Mucosa of stomach (tissue), 1 donor: Measurements from ENCODE around the gene ZNF407.
"Not testable (repeated sequence)": the region's sequence is repeated elsewhere in the genome, so short reads cannot be mapped to it uniquely, and the experiment has no call there.

Experiments used
- H3K27me3 ChIP-seq: one replicate; pipeline ENCODE4 v1.7.0; 2013; ENCODE audit warnings: mild to moderate bottlenecking, low read length; ENCODE audit not compliant: control insufficient read depth, insufficient read depth
- H3K36me3 ChIP-seq: one replicate; pipeline ENCODE4 v1.7.0; 2013; ENCODE audit warnings: low read length; ENCODE audit not compliant: control insufficient read depth, insufficient read depth
- H3K4me1 ChIP-seq: one replicate; pipeline ENCODE4 v1.7.0; 2013; ENCODE audit warnings: mild to moderate bottlenecking, low read length; ENCODE audit not compliant: control insufficient read depth, insufficient read depth
- H3K4me3 ChIP-seq: one replicate; pipeline ENCODE4 v1.7.0; 2013; ENCODE audit warnings: low read length
- H3K9ac ChIP-seq: one replicate; pipeline ENCODE4 v1.7.0; 2013; ENCODE audit warnings: mild to moderate bottlenecking, low read length, moderate library complexity
- H3K9me3 ChIP-seq: one replicate; pipeline ENCODE4 v1.7.0; 2013; ENCODE audit warnings: mild to moderate bottlenecking, low read length, moderate library complexity; ENCODE audit not compliant: control insufficient read depth
- donor health status: Pancreatic carcinoma.

The ZNF407 gene

DNA sequence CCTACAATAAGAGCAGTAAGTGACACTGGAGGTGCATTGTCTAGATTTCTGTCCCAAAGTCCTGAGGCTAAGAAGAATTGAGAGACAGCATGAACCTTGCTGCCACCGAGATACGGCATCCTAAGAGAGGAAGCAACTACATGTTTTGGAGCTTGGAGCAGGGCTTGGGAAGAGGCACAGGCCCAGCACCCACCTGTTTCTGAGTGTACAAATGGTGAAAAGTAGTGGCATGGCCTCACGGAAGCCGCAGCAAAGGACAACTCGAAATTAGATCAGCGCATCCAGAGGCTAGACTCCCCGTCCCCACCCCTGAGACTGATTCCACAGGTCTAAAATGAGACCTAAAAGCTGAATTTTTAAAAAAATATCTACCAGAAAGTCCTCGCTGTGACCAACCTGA lies 483.8 kb downstream of the ZNF407 start:
- H3K9me3 ChIP-seq, result no peaks in the 10 kb centered on the region
- H3K9ac ChIP-seq, result no peak overlapping the region
- no peak overlapping the region for H3K4me3 ChIP-seq
- H3K36me3 ChIP-seq, result no peaks in the 10 kb centered on the region
- no peaks in the 10 kb centered on the region for H3K4me1 ChIP-seq
- no peaks in the 10 kb centered on the region for H3K27me3 ChIP-seq

- Histone ChIP-seq H3K4me1 (no peaks in the 10 kb centered on the region), H3K27me3 (no peaks in the 10 kb centered on the region), H3K36me3 (no peaks in the 10 kb centered on the region), H3K9me3 (no peaks in the 10 kb centered on the region), H3K4me3 (no peak overlapping the region), H3K9ac (no peak overlapping the region)
Observed at GRCh38 chr18:75083131-75083530, 485.5 kb downstream of the ZNF407 start.

DNA sequence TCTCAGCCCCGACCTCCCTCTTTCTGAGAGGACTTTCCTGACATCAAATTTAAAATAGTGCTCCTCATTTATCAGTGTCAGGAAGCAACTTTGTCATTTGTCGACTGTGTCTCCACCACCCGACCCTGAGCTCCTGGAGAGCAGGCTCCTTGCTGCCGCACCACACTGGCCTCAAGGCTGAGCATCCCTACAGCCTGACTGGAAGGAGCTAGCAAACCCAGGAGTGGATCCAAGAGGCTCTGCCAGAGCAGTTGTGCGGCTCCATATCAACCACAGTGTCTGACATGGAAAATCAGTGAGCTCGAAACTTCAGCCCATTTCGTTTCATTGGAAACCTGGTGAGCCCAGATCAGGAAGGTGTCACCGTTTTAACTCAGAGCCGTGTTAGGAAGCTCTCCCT lies 486.1 kb downstream of the ZNF407 start:
- Histone ChIP-seq H3K4me1 (no peaks in the 10 kb centered on the region), H3K4me3 (no peak overlapping the region), H3K27me3 (no peaks in the 10 kb centered on the region), H3K9ac (no peak overlapping the region), H3K36me3 (no peaks in the 10 kb centered on the region), H3K9me3 (no peaks in the 10 kb centered on the region)

- not testable (repeated sequence) for H3K36me3 ChIP-seq, H3K4me3 ChIP-seq, H3K4me1 ChIP-seq, H3K9me3 ChIP-seq, H3K27me3 ChIP-seq, H3K9ac ChIP-seq
Observed at GRCh38 chr18:75085676-75086075, 488.0 kb downstream of the ZNF407 start.

DNA sequence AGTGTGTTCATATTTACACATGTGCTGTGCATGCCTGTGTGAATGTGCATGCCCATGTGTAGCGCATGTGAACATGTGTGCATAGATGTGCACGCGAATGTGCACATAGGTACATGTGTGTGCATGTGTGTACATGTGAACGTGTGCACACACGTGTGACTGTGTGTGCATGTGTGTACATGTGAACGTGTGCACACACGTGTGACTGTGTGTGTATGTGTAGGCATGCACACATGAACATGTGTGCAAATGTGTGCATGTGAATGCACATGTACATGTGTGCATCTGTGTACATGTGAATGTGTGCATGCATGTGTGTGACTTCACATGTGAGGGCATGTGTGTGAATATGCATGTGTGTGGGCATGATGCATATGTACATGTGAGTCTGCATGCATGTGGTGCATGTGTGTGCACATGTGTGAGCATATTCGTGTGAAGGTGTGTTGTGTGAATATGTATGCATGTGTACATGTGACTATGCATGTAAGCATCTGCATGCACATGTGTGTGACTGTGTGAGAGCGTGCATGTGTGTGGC lies 488.9 kb downstream of the ZNF407 start:
- Histone ChIP-seq H3K36me3 (no peaks in the 10 kb centered on the region), H3K9ac (no peak overlapping the region), H3K9me3 (no peaks in the 10 kb centered on the region), H3K4me3 (no peak overlapping the region), H3K4me1 (no peaks in the 10 kb centered on the region), H3K27me3 (no peaks in the 10 kb centered on the region)

- no peaks in the 10 kb centered on the region for H3K9me3 ChIP-seq
- no peaks in the 10 kb centered on the region for H3K36me3 ChIP-seq
- no peaks in the 10 kb centered on the region for H3K4me1 ChIP-seq
- no peaks in the 10 kb centered on the region for H3K27me3 ChIP-seq
- no peak overlapping the region for H3K4me3 ChIP-seq
- H3K9ac ChIP-seq, result no peak overlapping the region
Observed at GRCh38 chr18:75087119-75088020, 489.7 kb downstream of the ZNF407 start.

DNA sequence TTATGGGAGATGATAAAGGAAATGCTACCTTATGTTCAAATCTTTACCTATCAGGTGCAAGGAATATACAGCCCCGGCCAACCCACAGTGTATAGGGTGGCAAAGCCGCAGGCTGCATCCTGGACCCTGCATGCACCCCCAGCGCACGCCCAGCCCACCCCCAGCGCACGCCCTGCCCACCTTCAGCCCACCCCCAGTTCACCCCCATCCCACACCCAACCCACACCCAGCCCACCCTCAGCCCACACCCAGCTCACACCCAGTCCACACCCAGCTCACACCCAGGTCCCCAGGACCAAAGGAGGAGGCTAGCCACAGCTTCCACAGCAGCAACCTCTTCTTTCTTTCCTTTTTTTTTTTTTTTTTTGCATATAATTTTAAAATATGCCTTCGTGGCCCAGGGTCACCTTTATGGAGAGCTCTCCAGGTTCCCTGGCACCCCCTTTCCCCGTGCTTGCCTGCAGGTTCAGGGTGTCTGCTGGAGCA lies 490.4 kb downstream of the ZNF407 start:
- Histone ChIP-seq H3K4me1 (no peaks in the 10 kb centered on the region), H3K9me3 (no peaks in the 10 kb centered on the region), H3K9ac (no peak overlapping the region), H3K36me3 (no peaks in the 10 kb centered on the region), H3K4me3 (no peak overlapping the region), H3K27me3 (no peaks in the 10 kb centered on the region)

GRCh38 chr18:75088622-75089211 lies 491.0 kb downstream of the ZNF407 start:
- H3K4me1 ChIP-seq, result no peaks in the 10 kb centered on the region
- no peaks in the 10 kb centered on the region for H3K27me3 ChIP-seq
- no peak overlapping the region for H3K4me3 ChIP-seq
- H3K9ac ChIP-seq, result no peak overlapping the region
- H3K9me3 ChIP-seq, result no peaks in the 10 kb centered on the region
- no peaks in the 10 kb centered on the region for H3K36me3 ChIP-seq

DNA sequence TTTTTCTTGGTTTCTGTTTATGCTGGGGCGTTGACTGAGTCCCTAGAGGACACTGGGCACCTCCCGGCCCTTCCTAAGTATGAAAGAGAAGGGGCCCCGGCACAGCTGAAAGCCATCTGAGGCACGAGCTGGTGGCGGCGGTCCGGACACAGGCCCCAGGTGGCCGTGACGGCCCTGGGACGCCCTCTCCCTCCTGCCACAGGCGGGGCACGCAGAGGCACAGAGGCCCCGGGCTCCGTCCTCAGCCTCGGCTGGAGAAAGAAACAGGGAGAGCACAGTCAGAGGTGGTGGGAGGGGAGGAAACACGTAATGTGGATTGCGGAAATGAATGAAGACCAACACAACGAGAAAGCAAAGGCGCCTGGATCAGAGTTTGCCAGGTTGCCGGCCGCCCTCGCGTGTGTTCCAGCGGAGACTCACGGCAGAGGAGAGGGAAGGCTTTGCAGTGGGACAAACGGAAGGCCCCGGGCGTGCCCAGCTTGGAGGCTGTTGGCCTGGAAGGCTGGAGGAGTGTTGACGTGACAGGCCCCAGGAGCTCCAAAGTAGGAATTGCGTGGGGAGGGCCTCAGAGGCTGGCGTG lies 492.2 kb downstream of the ZNF407 start:
- Histone ChIP-seq H3K36me3 (no peaks in the 10 kb centered on the region), H3K9ac (no peak overlapping the region), H3K27me3 (no peaks in the 10 kb centered on the region), H3K4me3 (no peak overlapping the region), H3K4me1 (no peaks in the 10 kb centered on the region), H3K9me3 (no peaks in the 10 kb centered on the region)

DNA sequence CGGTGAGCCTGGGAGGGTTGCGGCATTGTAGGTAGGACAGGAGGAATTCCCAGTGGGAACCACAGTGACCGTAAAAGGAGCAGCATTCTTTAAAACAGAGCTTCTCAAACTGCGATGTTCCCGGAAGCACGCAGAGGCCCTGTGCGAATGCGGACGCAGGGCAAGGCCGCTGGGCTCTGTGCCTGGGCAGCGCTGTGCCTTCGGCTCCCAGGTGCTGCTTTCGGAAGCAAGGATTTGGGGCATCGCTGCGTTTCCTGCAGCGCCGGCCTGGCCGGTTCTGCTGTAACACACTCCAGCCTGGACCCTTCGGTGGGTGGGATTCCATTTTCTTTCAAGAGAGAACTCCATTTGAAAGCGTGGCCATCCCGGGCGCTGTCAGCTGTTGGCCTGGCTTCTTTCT lies 492.7 kb downstream of the ZNF407 start:
- Histone ChIP-seq H3K4me1 (no peaks in the 10 kb centered on the region), H3K4me3 (no peak overlapping the region), H3K9ac (no peak overlapping the region), H3K36me3 (no peaks in the 10 kb centered on the region), H3K9me3 (no peaks in the 10 kb centered on the region), H3K27me3 (no peaks in the 10 kb centered on the region)

DNA sequence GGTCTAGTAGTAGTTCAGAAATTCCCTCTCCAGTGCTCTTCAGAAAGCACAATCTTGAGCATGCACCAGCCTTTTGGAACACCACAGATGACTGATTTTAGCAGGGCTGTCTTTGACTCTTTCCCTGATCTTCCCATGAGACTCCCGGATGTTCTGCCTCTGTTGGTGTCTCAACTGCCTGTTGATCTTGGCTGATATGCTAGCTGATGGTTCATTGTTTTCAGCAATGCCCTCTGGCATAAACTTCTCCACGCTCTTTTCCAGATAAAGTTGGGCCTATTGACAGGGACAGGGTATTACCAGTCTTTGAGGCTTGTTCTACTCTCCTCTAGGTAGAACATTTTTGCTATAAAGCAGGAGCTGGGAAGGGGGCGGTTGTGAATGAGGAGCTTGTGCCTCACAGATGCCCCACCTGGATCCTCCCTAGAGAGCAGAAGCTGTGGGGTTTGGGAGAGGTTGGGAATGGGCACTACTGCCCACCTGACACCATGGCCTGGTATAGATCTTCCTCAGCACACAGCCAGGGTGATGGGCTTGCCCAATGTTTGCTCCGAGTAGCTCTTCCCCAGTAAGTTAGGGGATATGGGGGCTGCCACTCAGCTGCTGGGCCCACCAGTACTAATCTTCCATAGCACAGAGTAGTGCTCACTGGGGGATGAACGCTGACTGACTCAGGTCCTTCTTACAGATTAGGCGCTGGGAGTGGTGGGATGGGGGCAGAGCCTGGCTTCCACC lies 500.0 kb downstream of the ZNF407 start:
- Histone ChIP-seq H3K4me3 (no peak overlapping the region), H3K27me3 (no peaks in the 10 kb centered on the region), H3K9ac (no peak overlapping the region)

More for the DNA sequence above, 500.0 kb downstream of the ZNF407 start:
- Histone ChIP-seq H3K9me3 (peaks cover 3% of the 10 kb centered on the region), H3K36me3 (no peaks in the 10 kb centered on the region), H3K4me1 (no peaks in the 10 kb centered on the region)
